Sigmoid colon (tissue), 7 donors: ENCODE results near the gene PLXNB1. TPM values are rescaled to one million over a fixed set of nuclear protein-coding genes. Genes with fewer than 3 reads are reported as not detected.

Source experiments
- DNase-seq: peaks from one replicate; pipeline ENCODE4 v3.0.0-alpha.2; 2019
- H3K27ac ChIP-seq, 4 donors: fragments of 200-600 bp; sonication (generic); one replicate each; pipeline ENCODE4 v1.5.1; 2016 to 2019; ENCODE audit warnings: mild to moderate bottlenecking in 1 of 4
- H3K27me3 ChIP-seq, 3 donors: fragments of 200-600 bp; sonication (generic); one replicate each; pipeline ENCODE4 v1.5.1; 2019; ENCODE audit warnings: mild to moderate bottlenecking in 1 of 3
- H3K36me3 ChIP-seq, 4 donors: fragments of 200-600 bp; sonication (generic); one replicate each; pipeline ENCODE4 v1.5.1; 2016 to 2019
- H3K4me1 ChIP-seq, 4 donors: fragments of 200-600 bp; sonication (generic); one replicate each; pipeline ENCODE4 v1.5.1; 2017 to 2019
- H3K4me3 ChIP-seq, 4 donors: fragments of 200-600 bp; sonication (generic); one replicate each; pipeline ENCODE4 v1.5.1; 2017 to 2019; ENCODE audit warnings: mild to moderate bottlenecking in 2 of 4, moderate library complexity in 1 of 4
- H3K9me3 ChIP-seq, 4 donors: fragments of 200-600 bp in 3 of 4; sonication (generic) in 3 of 4; one replicate each; pipeline versions ENCODE4 v1.5.1 to v1.6.1; 2013 to 2019
- CTCF ChIP-seq, 4 experiments: fragments of 450-650 bp in 3 of 4; fragments of 200-600 bp in 1 of 4; IDR thresholded peaks; one replicate each; pipeline ENCODE4 v1.5.1; 2016 to 2019; ENCODE audit warnings: antibody characterized with exemption in 4 of 4, mild to moderate bottlenecking in 3 of 4, moderate library complexity in 2 of 4
- EP300 ChIP-seq, 4 donors: sonication (generic); formaldehyde crosslinking; IDR thresholded peaks; one replicate each; pipeline ENCODE4 v1.6.1; 2017; ENCODE audit warnings: antibody characterized with exemption in 4 of 4
- POLR2A ChIP-seq, 2 donors: fragments of 450-650 bp; IDR thresholded peaks; one replicate each; pipeline ENCODE4 v1.6.1; 2016; ENCODE audit warnings: antibody characterized with exemption in 2 of 2, mild to moderate bottlenecking in 2 of 2, moderate library complexity in 2 of 2
- POLR2AphosphoS5 ChIP-seq, 4 donors: sonication (generic); formaldehyde crosslinking; IDR thresholded peaks; one replicate each; pipeline ENCODE4 v1.6.1; 2017; ENCODE audit warnings: antibody characterized with exemption in 4 of 4
- WGBS, 2 donors: extraction: QIAGEN DNeasy Blood & Tissue Kit; methylation state at CpG; one replicate each; pipeline ENCODE4 v1.1.7; 2013; 5-methylcytosine and 5-hydroxymethylcytosine counted together
- intact Hi-C: fragments of 100-400 bp; cut with DNase I; formaldehyde crosslinking; loops from one replicate; pipeline ENCODE4 v1.15.1; 2023
- polyA plus RNA-seq, 3 donors: library from polyadenylated mRNA; stranded (reverse); fragments of 200-250 nt; gene quantifications; one replicate each; pipeline ENCODE4 v1.2.3, GENCODE V29; 2013
- total RNA-seq, 4 donors: library from RNA; depleted of rRNA; stranded (reverse); fragments of >200 nt; gene quantifications; one replicate each; pipeline ENCODE4 v1.1.0, GENCODE V29; 2016
- donor health status: healthy with polysubstance abuse.
- donor health status: Bipolar disorder and iron deficiency.
- donor health status: healthy.

Gene PLXNB1
- total and polyA plus RNA-seq, 7 donors: 10.2 to 162 (median 65.7) TPM

GRCh38 chr3:48412375-48413001, 17.4 kb downstream of the PLXNB1 start:
- intact Hi-C loops: no loop called here
- Histone ChIP-seq H3K9me3 (no peaks in the 10 kb centered on the region), H3K4me3 (no peak overlapping the region), H3K27ac (peak overlapping the region in 3 of 4 donors; percentile 61 to 76 (median 71)), H3K27me3 (no peaks in the 10 kb centered on the region), H3K36me3 (peaks cover 53 to 98% (median 77%) of the 10 kb centered on the region in 4 donors), H3K4me1 (peaks cover 0 to 30% (median 19%) of the 10 kb centered on the region in 4 donors)
- 92 to 94% methylated on average over 19 of the region's 19 CpGs for WGBS, 2 donors
- peak; percentile 60 for DNase-seq
- TF ChIP-seq POLR2AphosphoS5 (IDR thresholded peaks at IDR 0.05) (no peak), POLR2A (IDR thresholded peaks at IDR 0.05) (no peak), CTCF (IDR thresholded peaks at IDR 0.05) (no peak), EP300 (IDR thresholded peaks at IDR 0.05) (no peak)

GRCh38 chr3:48411606-48412374, 18.1 kb downstream of the PLXNB1 start:
- TF ChIP-seq POLR2A (IDR thresholded peaks at IDR 0.05) (no peak), EP300 (IDR thresholded peaks at IDR 0.05) (no peak), POLR2AphosphoS5 (IDR thresholded peaks at IDR 0.05) (no peak), CTCF (IDR thresholded peaks at IDR 0.05) (no peak)
- no peaks in the 10 kb centered on the region for H3K27me3 ChIP-seq
- H3K27ac ChIP-seq: peak overlapping the region in 2 of 4 donors; percentile 4 to 71
- peaks cover 53 to 98% (median 76%) of the 10 kb centered on the region in 4 donors for H3K36me3 ChIP-seq
- WGBS, 2 donors: 90 to 92% methylated on average over 11 of the region's 11 CpGs
- no peak overlapping the region for H3K4me3 ChIP-seq
- peak; percentile 51 for DNase-seq
- intact Hi-C loops: no loop called here
- H3K9me3 ChIP-seq: no peaks in the 10 kb centered on the region
- H3K4me1 ChIP-seq: peaks cover 0 to 30% (median 19%) of the 10 kb centered on the region in 4 donors

GRCh38 chr3:48411041-48411588, 18.8 kb downstream of the PLXNB1 start:
- DNase-seq: peak; percentile 46
- H3K4me3 ChIP-seq: no peak overlapping the region
- H3K27me3 ChIP-seq: no peaks in the 10 kb centered on the region
- H3K27ac ChIP-seq: peak overlapping the region in 2 of 4 donors; percentile 4 to 71
- TF ChIP-seq CTCF (IDR thresholded peaks at IDR 0.05) (no peak), POLR2A (IDR thresholded peaks at IDR 0.05) (no peak), EP300 (IDR thresholded peaks at IDR 0.05) (no peak), POLR2AphosphoS5 (IDR thresholded peaks at IDR 0.05) (no peak)
- intact Hi-C loops: no loop called here
- no peaks in the 10 kb centered on the region for H3K9me3 ChIP-seq
- peaks cover 53 to 98% (median 78%) of the 10 kb centered on the region in 4 donors for H3K36me3 ChIP-seq
- WGBS, 2 donors: 92 to 95% methylated on average over 9 of the region's 9 CpGs
- H3K4me1 ChIP-seq: peaks cover 0 to 30% (median 19%) of the 10 kb centered on the region in 4 donors

GRCh38 chr3:48410205-48411040, 19.5 kb downstream of the PLXNB1 start:
- Histone ChIP-seq H3K9me3 (no peaks in the 10 kb centered on the region), H3K4me3 (no peak overlapping the region), H3K4me1 (peaks cover 0 to 30% (median 18%) of the 10 kb centered on the region in 4 donors), H3K27ac (peak overlapping the region in 1 of 4 donors; percentile 71), H3K36me3 (peaks cover 46 to 98% (median 78%) of the 10 kb centered on the region in 4 donors), H3K27me3 (no peaks in the 10 kb centered on the region)
- peak; percentile 61 for DNase-seq
- intact Hi-C loops: no loop called here
- TF ChIP-seq CTCF (IDR thresholded peaks at IDR 0.05) (no peak), EP300 (IDR thresholded peaks at IDR 0.05) (no peak), POLR2AphosphoS5 (IDR thresholded peaks at IDR 0.05) (no peak), POLR2A (IDR thresholded peaks at IDR 0.05) (no peak)
- 93 to 94% methylated on average over 16 of the region's 16 CpGs for WGBS, 2 donors
